NCI-H2107 (cell line): ENCODE results near the gene HAL.
A peak's percentile ranks its signal among the peaks of the same experiment; 100 is the strongest.

Experiments
- DNase-seq: peaks from one replicate; lab custom pipeline; 2025; lab: John Stamatoyannopoulos, UW

HAL gene

GRCh38 chr12:95996034-95996658 lies at the start of gene HAL:
TSS of gene HAL (minus strand) at chr12:95996344. CDS start at chr12:95995910, 434 bp downstream.
- DNase-seq, result no peak

GRCh38 chr12:96045566-96045965 lies 49.4 kb upstream of the HAL start:
- DNase-seq, result no peak

GRCh38 chr12:96044943-96045290 lies 48.8 kb upstream of the HAL start:
- no peak for DNase-seq

- no peak for DNase-seq
These were observed 48.1 kb upstream of the HAL start for GRCh38 chr12:96044017-96044942.

- DNase-seq, result no peak
These were observed 45.0 kb upstream of the HAL start for GRCh38 chr12:96041181-96041580.

- no peak for DNase-seq
These were observed 44.4 kb upstream of the HAL start for GRCh38 chr12:96040305-96041133.

GRCh38 chr12:96039516-96039915 lies 43.4 kb upstream of the HAL start:
- DNase-seq, result no peak

- DNase-seq, result no peak
These were observed 40.8 kb upstream of the HAL start for GRCh38 chr12:96036765-96037455.

GRCh38 chr12:96035283-96036236 lies 39.4 kb upstream of the HAL start, which contains the start of gene LTA4H:
TSS of gene LTA4H (minus strand) at chr12:96035587. CDS start at chr12:96035519, 68 bp downstream.
- DNase-seq, result peak; percentile 97

- no peak for DNase-seq
These were observed 38.6 kb upstream of the HAL start for GRCh38 chr12:96034621-96035282.

GRCh38 chr12:96033549-96034389 lies 37.6 kb upstream of the HAL start:
- no peak for DNase-seq

GRCh38 chr12:96029826-96030225 lies 33.7 kb upstream of the HAL start:
- DNase-seq, result no peak

- no peak for DNase-seq
These were observed 32.4 kb upstream of the HAL start for GRCh38 chr12:96028538-96028937.

- DNase-seq, result no peak
These were observed 30.2 kb upstream of the HAL start for GRCh38 chr12:96026331-96026730.

GRCh38 chr12:96025518-96025917 lies 29.4 kb upstream of the HAL start:
- no peak for DNase-seq

- DNase-seq, result no peak
These were observed 24.3 kb upstream of the HAL start for GRCh38 chr12:96020314-96021003.

GRCh38 chr12:96015672-96016071 lies 19.5 kb upstream of the HAL start:
- DNase-seq, result no peak

GRCh38 chr12:96014943-96015599 lies 18.9 kb upstream of the HAL start:
- DNase-seq, result no peak
